Upper lobe of right lung (tissue), 1 donor: ENCODE results near the gene ACP4. TPM values are rescaled to one million over a fixed set of nuclear protein-coding genes. Genes with fewer than 3 reads are reported as not detected.
"Not testable (repeated sequence)": the region's sequence is repeated elsewhere in the genome, so short reads cannot be mapped to it uniquely, and the experiment has no call there.

Source experiments
- ATAC-seq: fragments of 200-7000 bp; cut with Tn5 transposase; one replicate; pipeline ENCODE4 v1.9.1; 2020; ENCODE audit warnings: mild to moderate bottlenecking, moderate library complexity
- DNase-seq: peaks from one replicate; pipeline ENCODE4 v3.0.0-alpha.2; 2020
- H3K27ac ChIP-seq: fragments of 200-600 bp; one replicate; pipeline ENCODE4 v1.8.0; 2022
- H3K27me3 ChIP-seq: fragments of 200-600 bp; one replicate; pipeline ENCODE4 v1.8.0; 2022; ENCODE audit warnings: mild to moderate bottlenecking
- H3K36me3 ChIP-seq: fragments of 200-600 bp; one replicate; pipeline ENCODE4 v1.8.0; 2022
- H3K4me1 ChIP-seq: fragments of 200-600 bp; one replicate; pipeline ENCODE4 v1.8.0; 2022
- H3K4me3 ChIP-seq: fragments of 200-600 bp; one replicate; pipeline ENCODE4 v1.8.0; 2022; ENCODE audit warnings: mild to moderate bottlenecking
- H3K9me3 ChIP-seq: fragments of 200-600 bp; one replicate; pipeline ENCODE4 v1.8.0; 2022
- intact Hi-C: fragments of 100-400 bp; cut with DNase I; formaldehyde crosslinking; loops from one replicate; pipeline ENCODE4 v1.11.0; 2022
- long read RNA-seq: library from polyadenylated mRNA; unstranded; transcript quantifications from one replicate; pipeline ENCODE4 v2.0.0, GENCODE V29; 2021
- total RNA-seq: library from RNA; stranded (reverse); fragmentation: NEBNext Ultra II Directional; extraction: Animal tissue kit (Norgen Biotek cat#: 25700); gene quantifications from one replicate; pipeline ENCODE4 v1.2.1, GENCODE V29; 2021
- TF ChIP-seq, protein P1 (sequence below): fragments of 200-600 bp; IDR thresholded peaks from one replicate; pipeline ENCODE4 v1.8.0; 2022; ENCODE audit warnings: antibody characterized with exemption
- donor health status: DM: no; HTN: yes; CAD: no; lungs with severe emphysema.

Gene ACP4, protein sequence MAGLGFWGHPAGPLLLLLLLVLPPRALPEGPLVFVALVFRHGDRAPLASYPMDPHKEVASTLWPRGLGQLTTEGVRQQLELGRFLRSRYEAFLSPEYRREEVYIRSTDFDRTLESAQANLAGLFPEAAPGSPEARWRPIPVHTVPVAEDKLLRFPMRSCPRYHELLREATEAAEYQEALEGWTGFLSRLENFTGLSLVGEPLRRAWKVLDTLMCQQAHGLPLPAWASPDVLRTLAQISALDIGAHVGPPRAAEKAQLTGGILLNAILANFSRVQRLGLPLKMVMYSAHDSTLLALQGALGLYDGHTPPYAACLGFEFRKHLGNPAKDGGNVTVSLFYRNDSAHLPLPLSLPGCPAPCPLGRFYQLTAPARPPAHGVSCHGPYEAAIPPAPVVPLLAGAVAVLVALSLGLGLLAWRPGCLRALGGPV
- total RNA-seq, result not detected
- long read RNA-seq, result 0 reads

DNA sequence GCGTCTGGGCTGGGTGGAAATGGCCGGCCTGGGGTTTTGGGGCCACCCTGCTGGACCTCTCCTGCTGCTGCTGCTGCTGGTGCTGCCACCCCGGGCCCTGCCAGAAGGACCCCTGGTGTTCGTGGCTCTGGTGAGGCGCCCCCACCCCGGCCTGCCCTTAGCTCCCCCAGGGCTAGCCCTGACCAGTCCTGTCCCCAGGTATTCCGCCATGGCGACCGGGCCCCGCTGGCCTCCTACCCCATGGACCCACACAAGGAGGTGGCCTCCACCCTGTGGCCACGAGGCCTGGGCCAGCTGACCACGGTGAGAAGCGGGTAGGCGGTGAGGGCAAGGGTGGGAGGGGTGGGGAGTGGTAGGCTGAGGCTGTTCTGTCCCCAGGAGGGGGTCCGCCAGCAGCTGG lies at the start of gene ACP4:
TSS of gene ACP4 (plus strand) at position 20 of the 400 bp plus-strand sequence. CDS start at position 20, 0 bp downstream.
- H3K9me3 ChIP-seq, result no peaks in the 10 kb centered on the region
- no peak within 1 kb of the TSS for H3K27ac ChIP-seq
- ATAC-seq (peak; percentile 4), DNase-seq (no peak)
- TF ChIP-seq, protein P1, sequence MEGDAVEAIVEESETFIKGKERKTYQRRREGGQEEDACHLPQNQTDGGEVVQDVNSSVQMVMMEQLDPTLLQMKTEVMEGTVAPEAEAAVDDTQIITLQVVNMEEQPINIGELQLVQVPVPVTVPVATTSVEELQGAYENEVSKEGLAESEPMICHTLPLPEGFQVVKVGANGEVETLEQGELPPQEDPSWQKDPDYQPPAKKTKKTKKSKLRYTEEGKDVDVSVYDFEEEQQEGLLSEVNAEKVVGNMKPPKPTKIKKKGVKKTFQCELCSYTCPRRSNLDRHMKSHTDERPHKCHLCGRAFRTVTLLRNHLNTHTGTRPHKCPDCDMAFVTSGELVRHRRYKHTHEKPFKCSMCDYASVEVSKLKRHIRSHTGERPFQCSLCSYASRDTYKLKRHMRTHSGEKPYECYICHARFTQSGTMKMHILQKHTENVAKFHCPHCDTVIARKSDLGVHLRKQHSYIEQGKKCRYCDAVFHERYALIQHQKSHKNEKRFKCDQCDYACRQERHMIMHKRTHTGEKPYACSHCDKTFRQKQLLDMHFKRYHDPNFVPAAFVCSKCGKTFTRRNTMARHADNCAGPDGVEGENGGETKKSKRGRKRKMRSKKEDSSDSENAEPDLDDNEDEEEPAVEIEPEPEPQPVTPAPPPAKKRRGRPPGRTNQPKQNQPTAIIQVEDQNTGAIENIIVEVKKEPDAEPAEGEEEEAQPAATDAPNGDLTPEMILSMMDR, result no peak
- no peak within 1 kb of the TSS for H3K4me3 ChIP-seq
- intact Hi-C loops, result no loop called here
- H3K36me3 ChIP-seq, result no peaks in the 10 kb centered on the region
- no peaks in the 10 kb centered on the region for H3K4me1 ChIP-seq
- no peaks in the 10 kb centered on the region for H3K27me3 ChIP-seq

DNA sequence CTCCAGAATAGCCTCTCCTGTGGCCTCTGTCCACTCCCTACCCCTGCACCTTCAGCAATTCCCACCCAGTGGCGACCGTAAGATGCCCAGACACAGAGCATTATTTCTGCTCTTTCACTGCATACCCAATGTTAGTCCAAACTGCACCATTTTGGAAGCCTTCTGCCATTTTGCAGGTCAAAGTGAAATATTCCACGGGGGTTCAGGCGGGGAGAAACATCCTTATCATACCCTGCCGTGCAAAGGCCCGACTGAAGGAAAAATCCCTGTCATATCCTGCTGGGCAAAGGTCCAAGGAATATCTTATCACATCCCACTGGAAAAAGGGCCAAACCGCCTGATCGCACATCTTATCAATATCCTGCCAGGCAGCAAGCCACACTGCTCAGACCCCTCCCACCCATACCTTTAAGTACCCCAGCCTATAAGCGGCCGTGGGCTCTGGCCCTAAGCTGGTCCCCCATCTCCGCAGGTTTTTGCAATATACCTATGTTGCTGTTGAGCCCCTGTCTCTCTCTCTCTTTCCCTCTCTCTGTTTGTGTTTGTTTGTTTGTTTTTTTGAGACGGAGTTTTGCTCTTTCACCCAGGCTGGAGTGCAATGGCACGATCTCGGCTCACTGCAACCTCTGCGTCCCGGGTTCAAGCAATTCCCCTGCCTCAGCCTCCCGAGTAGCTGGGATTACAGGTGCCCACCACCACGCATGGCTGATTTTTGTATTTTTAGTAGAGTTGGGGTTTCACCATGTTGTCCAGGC lies 48.9 kb upstream of the ACP4 start:
- peaks cover 29% of the 10 kb centered on the region for H3K27me3 ChIP-seq
- intact Hi-C loops, result no loop called here
- H3K4me1 ChIP-seq, result no peaks in the 10 kb centered on the region
- no peaks in the 10 kb centered on the region for H3K36me3 ChIP-seq
- TF ChIP-seq, protein P1, result no peak
- ATAC-seq, result no peak
- no peaks in the 10 kb centered on the region for H3K9me3 ChIP-seq
- no peak overlapping the region for H3K27ac ChIP-seq
- H3K4me3 ChIP-seq, result no peak overlapping the region
- DNase-seq, result no peak

DNA sequence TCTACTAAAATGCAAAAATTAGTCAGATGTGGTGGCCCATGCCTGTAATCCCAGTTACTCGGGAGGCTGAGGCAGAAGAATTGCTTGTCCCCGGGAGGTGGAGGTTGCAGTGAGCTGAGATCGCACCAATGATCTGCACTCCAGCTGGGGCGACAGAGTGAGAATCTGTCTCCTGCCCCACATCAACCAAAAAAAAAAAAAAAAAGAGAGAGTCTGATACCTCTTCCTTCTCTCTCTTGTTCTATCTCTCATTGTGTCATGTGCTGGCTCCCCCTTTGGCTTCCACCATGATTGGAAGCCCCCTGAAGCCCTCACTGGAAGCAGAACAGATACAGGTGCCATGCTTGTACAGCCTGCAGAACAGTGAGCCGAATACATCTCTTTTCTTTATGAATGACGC lies 46.7 kb upstream of the ACP4 start:
- ATAC-seq (no peak), DNase-seq (no peak)
- H3K9me3 ChIP-seq, result no peaks in the 10 kb centered on the region
- no peaks in the 10 kb centered on the region for H3K36me3 ChIP-seq
- TF ChIP-seq, protein P1, result no peak
- peaks cover 30% of the 10 kb centered on the region for H3K27me3 ChIP-seq
- intact Hi-C loops, result no loop called here
- no peak overlapping the region for H3K4me3 ChIP-seq
- H3K4me1 ChIP-seq, result no peaks in the 10 kb centered on the region
- no peak overlapping the region for H3K27ac ChIP-seq

DNA sequence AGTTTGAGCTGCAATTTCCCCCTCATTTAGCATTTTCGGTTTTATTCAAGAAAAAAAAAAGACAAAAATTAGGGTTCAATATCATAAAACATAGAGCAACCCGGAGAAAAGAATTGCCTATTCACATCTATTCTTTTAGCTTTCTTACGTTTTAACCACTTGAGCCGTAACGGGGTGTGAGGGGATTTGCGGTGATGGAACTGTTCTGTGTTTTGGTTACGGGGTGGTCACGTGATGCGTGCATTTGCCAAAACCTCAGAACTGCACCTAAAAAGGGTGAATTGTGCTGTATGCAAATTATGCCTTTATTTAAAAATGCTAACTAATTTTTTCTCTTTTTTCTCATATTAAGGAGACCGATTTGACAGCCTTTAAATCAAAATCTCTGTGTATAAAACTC lies 45.0 kb upstream of the ACP4 start:
- intact Hi-C loops, result no loop called here
- Histone ChIP-seq H3K4me3 (no peak overlapping the region), H3K36me3 (no peaks in the 10 kb centered on the region), H3K27me3 (peaks cover 19% of the 10 kb centered on the region), H3K4me1 (no peaks in the 10 kb centered on the region), H3K9me3 (no peaks in the 10 kb centered on the region), H3K27ac (no peak overlapping the region)
- TF ChIP-seq, protein P1, result no peak
- ATAC-seq, result no peak
- no peak for DNase-seq

DNA sequence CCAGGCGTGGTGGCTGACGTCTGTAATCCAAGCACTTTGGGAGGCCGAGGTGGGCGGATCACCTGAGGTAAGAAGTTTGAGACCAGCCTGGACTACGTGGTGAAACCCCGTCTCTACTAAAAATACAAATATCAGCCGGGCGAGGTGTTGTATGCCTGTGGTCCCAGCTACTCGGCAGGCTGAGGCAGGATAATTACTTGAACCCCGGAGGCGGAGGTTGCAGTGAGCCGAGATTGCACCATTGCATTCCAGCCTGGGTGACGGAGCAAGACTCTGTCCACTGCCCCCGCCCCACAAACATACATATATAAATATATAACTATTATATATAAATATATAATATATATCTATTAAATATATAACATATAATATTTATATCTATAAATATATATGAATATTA lies 43.1 kb upstream of the ACP4 start:
- H3K27ac ChIP-seq, DNase-seq, ATAC-seq, H3K9me3 ChIP-seq, H3K4me3 ChIP-seq, H3K27me3 ChIP-seq, H3K4me1 ChIP-seq, H3K36me3 ChIP-seq, intact Hi-C loops: not testable (repeated sequence)

DNA sequence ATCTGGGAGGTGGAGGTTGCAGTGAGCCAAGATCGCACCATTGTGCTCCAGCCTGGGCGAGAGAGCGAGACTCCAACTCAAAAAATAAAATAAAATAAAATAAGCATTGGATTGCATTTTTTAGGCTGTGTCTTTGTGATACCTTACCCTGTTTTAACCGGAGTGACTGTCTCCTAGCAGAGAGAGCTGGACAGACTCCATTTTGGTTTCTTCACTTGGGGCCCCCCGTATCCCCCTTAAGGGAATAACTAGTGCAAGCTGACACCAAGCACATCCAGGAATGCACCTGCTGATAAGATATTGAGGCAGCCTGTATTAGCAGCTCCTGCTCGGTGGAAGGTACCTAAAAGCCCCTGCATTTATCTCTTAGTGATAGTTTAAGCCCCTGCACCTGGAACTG lies 40.7 kb upstream of the ACP4 start:
- ATAC-seq (no peak), DNase-seq (no peak)
- no peaks in the 10 kb centered on the region for H3K9me3 ChIP-seq
- H3K4me1 ChIP-seq, result no peaks in the 10 kb centered on the region
- intact Hi-C loops, result no loop called here
- TF ChIP-seq, protein P1, result no peak
- H3K27ac ChIP-seq, result no peak overlapping the region
- H3K27me3 ChIP-seq, result peaks cover 4% of the 10 kb centered on the region
- no peak overlapping the region for H3K4me3 ChIP-seq
- no peaks in the 10 kb centered on the region for H3K36me3 ChIP-seq
